KMS-11 (cell line): Measurements from ENCODE around the gene MELK.

ENCODE experiments used
- H2AFZ ChIP-seq: fragments of 200-600 bp; sonication (generic); 2 replicates; pipeline ENCODE4 v1.6.1; 2016; ENCODE audit warnings: antibody characterized with exemption, mixed run types, low read depth
- H3K27ac ChIP-seq: fragments of 200-600 bp; sonication (generic); 2 replicates; pipeline ENCODE4 v1.6.1; 2016; ENCODE audit warnings: mild to moderate bottlenecking, mixed run types
- H3K27me3 ChIP-seq: fragments of 200-600 bp; sonication (generic); 2 replicates; pipeline ENCODE4 v1.6.1; 2017; ENCODE audit warnings: mild to moderate bottlenecking, low read depth, mixed run types, moderate library complexity; ENCODE audit not compliant: insufficient read depth
- H3K36me3 ChIP-seq: fragments of 200-600 bp; sonication (generic); 2 replicates; pipeline ENCODE4 v1.6.1; 2017; ENCODE audit warnings: mild to moderate bottlenecking, mixed run types; ENCODE audit not compliant: insufficient read depth
- H3K4me1 ChIP-seq: fragments of 200-600 bp; sonication (generic); 2 replicates; pipeline ENCODE4 v1.6.1; 2016; ENCODE audit warnings: mild to moderate bottlenecking, low read depth, mixed run types; ENCODE audit not compliant: poor library complexity, severe bottlenecking
- H3K4me2 ChIP-seq: fragments of 200-600 bp; sonication (generic); 2 replicates; pipeline ENCODE4 v1.7.0; 2016; ENCODE audit warnings: mild to moderate bottlenecking, mixed run types
- H3K4me3 ChIP-seq: fragments of 200-600 bp; sonication (generic); IDR thresholded peaks from 2 replicates; pipeline ENCODE4 v1.6.1; 2017; ENCODE audit warnings: low read depth, low read length, mixed read lengths; ENCODE audit not compliant: insufficient read depth
- H3K79me2 ChIP-seq: fragments of 200-600 bp; sonication (generic); 2 replicates; pipeline ENCODE4 v1.6.1; 2016; ENCODE audit warnings: low read depth, mixed run types; ENCODE audit not compliant: insufficient read depth
- H3K9ac ChIP-seq: fragments of 200-600 bp; sonication (generic); 2 replicates; pipeline ENCODE4 v1.6.1; 2016; ENCODE audit warnings: mild to moderate bottlenecking, mixed run types
- H4K20me1 ChIP-seq: fragments of 200-600 bp; sonication (generic); 2 replicates; pipeline ENCODE4 v1.6.1; 2016; ENCODE audit warnings: mild to moderate bottlenecking, mixed run types; ENCODE audit not compliant: insufficient read depth
- CTCF ChIP-seq: fragments of 200-600 bp; sonication (generic); conservative IDR thresholded peaks from 2 replicates; pipeline ENCODE4 v1.6.1; 2017; ENCODE audit warnings: low read depth, mild to moderate bottlenecking, antibody characterized with exemption, low read length, moderate library complexity, mixed read lengths

The MELK gene

GRCh38 chr9:36640771-36641381 lies 68.2 kb downstream of the MELK start:
- Histone ChIP-seq H4K20me1 (no peaks in the 10 kb centered on the region), H3K4me1 (no peaks in the 10 kb centered on the region), H3K4me2 (no peak overlapping the region), H3K9ac (no peak overlapping the region), H3K27me3 (no peaks in the 10 kb centered on the region), H3K27ac (no peak overlapping the region), H3K79me2 (no peaks in the 10 kb centered on the region), H3K36me3 (no peaks in the 10 kb centered on the region; the same call in 1 of the 2 replicates), H3K4me3 (no peak overlapping the region), H2AFZ (no peak overlapping the region)
- TF ChIP-seq CTCF: no peak

GRCh38 chr9:36642817-36643216 lies 70.1 kb downstream of the MELK start:
- Histone ChIP-seq H3K4me1 (no peaks in the 10 kb centered on the region), H3K27me3 (no peaks in the 10 kb centered on the region), H3K4me2 (no peak overlapping the region), H3K36me3 (no peaks in the 10 kb centered on the region), H3K4me3 (no peak overlapping the region), H4K20me1 (no peaks in the 10 kb centered on the region), H3K9ac (no peak overlapping the region), H2AFZ (no peak overlapping the region), H3K79me2 (no peaks in the 10 kb centered on the region), H3K27ac (no peak overlapping the region)
- no peak for TF ChIP-seq CTCF

- 0 out of 2 replicates have a peak, but pooled peaks cover 10% of the 10 kb centered on the region for H3K36me3 ChIP-seq
- no peaks in the 10 kb centered on the region for H3K79me2 ChIP-seq
- no peak overlapping the region for H2AFZ ChIP-seq
- TF ChIP-seq CTCF: no peak
- H3K4me2 ChIP-seq: no peak overlapping the region
- H3K4me1 ChIP-seq: no peaks in the 10 kb centered on the region
- H3K4me3 ChIP-seq: no peak overlapping the region
- no peak overlapping the region for H3K27ac ChIP-seq
- H3K9ac ChIP-seq: no peak overlapping the region
- no peaks in the 10 kb centered on the region for H3K27me3 ChIP-seq
- no peaks in the 10 kb centered on the region for H4K20me1 ChIP-seq
These were observed 84.1 kb downstream of the MELK start for GRCh38 chr9:36656842-36657241.

GRCh38 chr9:36659500-36659899 lies 86.8 kb downstream of the MELK start:
- Histone ChIP-seq H3K27me3 (no peaks in the 10 kb centered on the region), H3K4me1 (peaks cover 11% of the 10 kb centered on the region), H3K79me2 (no peaks in the 10 kb centered on the region), H2AFZ (no peak overlapping the region), H3K4me3 (no peak overlapping the region), H4K20me1 (no peaks in the 10 kb centered on the region), H3K9ac (no peak overlapping the region), H3K4me2 (no peak overlapping the region), H3K36me3 (0 out of 2 replicates have a peak, but pooled peaks cover 10% of the 10 kb centered on the region), H3K27ac (no peak overlapping the region)
- no peak for TF ChIP-seq CTCF
